PC-3 (cell line): ENCODE results near the gene TC2N.

Experiments used
- EZH2 ChIP-seq: fragments of 300-600 bp; sonication (generic); IDR thresholded peaks from one replicate; pipeline ENCODE4 v1.6.1; 2017; ENCODE audit warnings: antibody characterized with exemption, mild to moderate bottlenecking, low read length; ENCODE audit not compliant: unreplicated experiment
- TF ChIP-seq, protein P1 (sequence below): fragments of 300-600 bp; sonication (generic); conservative IDR thresholded peaks from 2 replicates; pipeline ENCODE4 v1.5.1; 2017; ENCODE audit warnings: antibody characterized with exemption, low read depth, mild to moderate bottlenecking, low read length

DNA sequence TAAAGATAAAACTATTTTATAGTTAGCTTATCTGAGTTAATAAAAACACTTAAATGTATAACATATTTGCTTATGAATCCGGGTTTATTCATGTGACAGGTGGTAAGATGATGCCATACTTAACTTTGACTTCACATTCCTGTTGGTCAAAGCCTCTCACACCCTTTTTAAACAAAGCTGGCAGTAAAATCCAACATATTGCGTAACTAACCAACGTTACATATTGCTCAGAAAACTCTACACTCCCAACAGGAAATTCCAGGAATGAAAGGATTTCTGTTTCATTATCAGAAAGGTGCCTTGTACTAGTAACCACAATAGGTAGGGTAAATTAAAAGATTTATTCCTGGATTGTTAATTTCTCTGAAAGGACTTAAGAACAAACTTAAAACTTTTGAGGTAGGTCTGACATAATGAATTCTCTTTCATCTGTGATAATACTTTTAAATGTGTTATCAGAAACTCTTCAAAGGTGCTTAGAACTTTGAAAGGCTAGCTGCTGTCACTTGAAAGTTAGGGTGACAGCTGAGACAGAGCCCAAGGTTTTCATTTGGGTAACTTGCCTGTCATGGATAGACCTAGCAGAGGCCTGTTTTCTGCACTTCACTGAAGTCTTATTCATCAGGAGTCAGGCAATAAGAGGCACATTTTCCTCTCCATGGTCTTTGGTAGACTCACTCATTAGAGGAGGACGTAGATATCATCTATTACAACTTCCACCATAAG, 111.6 kb downstream of the TC2N start:
- TF ChIP-seq, protein P1, sequence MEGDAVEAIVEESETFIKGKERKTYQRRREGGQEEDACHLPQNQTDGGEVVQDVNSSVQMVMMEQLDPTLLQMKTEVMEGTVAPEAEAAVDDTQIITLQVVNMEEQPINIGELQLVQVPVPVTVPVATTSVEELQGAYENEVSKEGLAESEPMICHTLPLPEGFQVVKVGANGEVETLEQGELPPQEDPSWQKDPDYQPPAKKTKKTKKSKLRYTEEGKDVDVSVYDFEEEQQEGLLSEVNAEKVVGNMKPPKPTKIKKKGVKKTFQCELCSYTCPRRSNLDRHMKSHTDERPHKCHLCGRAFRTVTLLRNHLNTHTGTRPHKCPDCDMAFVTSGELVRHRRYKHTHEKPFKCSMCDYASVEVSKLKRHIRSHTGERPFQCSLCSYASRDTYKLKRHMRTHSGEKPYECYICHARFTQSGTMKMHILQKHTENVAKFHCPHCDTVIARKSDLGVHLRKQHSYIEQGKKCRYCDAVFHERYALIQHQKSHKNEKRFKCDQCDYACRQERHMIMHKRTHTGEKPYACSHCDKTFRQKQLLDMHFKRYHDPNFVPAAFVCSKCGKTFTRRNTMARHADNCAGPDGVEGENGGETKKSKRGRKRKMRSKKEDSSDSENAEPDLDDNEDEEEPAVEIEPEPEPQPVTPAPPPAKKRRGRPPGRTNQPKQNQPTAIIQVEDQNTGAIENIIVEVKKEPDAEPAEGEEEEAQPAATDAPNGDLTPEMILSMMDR = no peak
- no peak for TF ChIP-seq EZH2
